ENCODE measurements around the gene HMCN2.

GRCh38 chr9:130313103-130313858 is 47.7 kb downstream of the HMCN2 start:
- TF ChIP-seq CTCF (IDR thresholded peaks at IDR 0.05): no peak
- TF ChIP-seq POLR2A (IDR thresholded peaks at IDR 0.05): no peak

Data from ovary (tissue), 3 donors.